NOMO-1 (cell line): ENCODE data around the gene ADK.
"Not testable (repeated sequence)": the region's sequence is repeated elsewhere in the genome, so short reads cannot be mapped to it uniquely, and the experiment has no call there.

Experiments
- DNase-seq, 2 experiments: peaks; one replicate each; lab custom pipeline; 2025; ENCODE audit not compliant: unreplicated experiment in 2 of 2; lab: John Stamatoyannopoulos, UW

ADK gene

DNA sequence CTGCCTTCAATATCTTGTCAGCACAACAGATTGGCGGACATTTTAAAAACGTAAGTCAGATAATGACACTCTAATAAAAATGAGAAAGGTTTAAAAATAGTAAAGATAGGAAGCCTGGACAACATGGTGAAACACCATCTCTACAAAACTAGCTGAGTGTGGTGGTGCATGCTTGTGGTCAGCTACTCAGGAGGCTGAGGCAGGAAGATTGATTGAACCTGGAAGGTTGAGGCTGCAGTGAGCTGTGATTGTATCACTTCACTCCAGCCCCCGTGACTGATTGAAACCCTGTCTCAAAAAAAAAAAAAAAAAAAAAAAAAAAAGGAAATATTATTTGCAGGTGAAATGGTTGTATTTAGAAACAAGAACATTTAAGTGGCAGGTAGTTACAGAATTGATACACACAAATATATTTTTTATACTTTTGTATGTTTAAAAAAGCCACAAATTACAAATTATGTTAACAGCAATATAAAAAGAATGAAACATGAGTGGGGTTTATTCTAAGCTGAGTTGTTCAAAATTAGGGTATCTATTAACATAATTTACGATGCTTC lies 141.9 kb downstream of the ADK start:
- no peak for DNase-seq

DNA sequence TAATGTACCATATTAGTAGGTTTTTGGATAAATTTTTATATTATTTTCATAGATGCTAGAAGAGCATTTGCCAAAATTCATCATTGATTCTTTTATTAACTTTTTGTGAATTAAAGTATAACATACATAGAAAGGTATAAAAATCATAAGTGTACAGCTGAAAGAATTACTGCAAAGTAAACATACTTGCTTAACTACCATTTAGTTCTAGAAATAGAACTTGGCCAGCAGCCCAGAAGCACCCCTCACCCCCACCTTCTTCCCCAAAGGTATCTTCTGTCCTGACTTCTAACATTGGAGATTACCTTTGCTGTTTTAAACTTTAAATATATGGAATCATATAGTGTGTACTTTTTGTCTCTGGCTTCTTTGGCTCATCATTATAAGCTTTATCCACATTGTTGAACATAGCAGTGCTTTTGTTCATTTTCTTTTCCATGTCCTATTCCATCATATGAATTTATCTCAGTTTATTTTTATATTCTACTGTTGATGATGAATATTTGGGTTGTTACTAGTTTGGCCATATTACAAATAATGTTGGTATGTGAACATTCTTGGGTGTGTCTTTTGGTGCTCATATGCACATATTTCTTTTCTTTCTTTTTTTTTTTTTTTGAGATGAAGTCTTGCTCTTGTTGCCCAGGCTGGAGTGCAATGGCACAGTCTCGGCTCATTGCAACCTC lies 142.8 kb downstream of the ADK start:
- no peak for DNase-seq

DNA sequence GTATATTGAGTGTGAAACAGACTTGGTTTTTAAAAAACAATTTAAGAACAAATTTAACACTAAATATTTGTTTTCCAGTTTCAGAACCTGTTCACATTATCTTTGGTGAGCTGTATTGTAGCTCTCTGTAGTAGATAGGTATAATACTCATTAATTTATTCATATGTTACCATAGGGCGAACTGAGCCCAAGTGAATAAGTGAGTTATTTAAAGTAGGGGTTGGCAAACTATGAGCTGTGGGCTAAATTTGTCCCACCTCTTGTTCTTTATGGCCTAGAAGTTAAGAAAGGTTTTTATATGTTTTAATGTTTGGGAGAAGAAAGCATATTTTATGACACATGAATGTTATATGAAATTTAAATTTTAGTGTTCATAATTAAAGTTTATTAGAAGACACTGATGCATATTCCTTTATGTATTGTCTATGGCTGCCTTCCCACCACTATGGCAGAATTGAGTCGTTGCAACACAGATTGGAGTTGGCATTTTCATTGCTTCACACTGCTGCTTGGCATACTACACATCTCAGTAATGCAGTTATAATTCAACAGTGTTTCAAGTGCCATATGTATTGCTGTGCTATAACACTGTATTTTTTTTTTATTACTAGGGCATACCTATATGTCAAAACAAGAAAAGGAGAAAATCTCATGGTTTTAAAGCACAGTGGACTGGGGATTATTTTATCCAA lies 146.5 kb downstream of the ADK start:
- no peak for DNase-seq

GRCh38 chr10:74300074-74300621 lies 149.1 kb downstream of the ADK start:
- not testable (repeated sequence) for DNase-seq

DNA sequence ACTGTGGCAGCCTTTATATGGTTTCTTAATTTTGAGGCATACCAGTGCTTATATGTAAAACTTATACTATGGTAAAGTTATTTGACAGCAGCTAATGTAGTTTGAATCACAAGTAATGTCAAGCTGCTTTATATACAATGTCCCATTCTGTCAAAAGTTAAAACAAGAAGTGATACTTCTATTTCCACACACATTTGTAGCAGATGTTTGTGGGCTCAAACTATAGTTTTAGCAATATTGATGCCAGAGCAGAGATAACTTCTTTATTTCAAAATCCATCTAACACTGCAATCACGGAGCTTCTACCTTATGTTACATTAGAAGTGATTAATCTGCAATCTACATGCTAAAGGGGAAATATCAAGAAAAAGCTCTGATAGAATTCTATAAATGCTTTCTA lies 149.6 kb downstream of the ADK start:
- peak; percentile 28 to 95 for DNase-seq

DNA sequence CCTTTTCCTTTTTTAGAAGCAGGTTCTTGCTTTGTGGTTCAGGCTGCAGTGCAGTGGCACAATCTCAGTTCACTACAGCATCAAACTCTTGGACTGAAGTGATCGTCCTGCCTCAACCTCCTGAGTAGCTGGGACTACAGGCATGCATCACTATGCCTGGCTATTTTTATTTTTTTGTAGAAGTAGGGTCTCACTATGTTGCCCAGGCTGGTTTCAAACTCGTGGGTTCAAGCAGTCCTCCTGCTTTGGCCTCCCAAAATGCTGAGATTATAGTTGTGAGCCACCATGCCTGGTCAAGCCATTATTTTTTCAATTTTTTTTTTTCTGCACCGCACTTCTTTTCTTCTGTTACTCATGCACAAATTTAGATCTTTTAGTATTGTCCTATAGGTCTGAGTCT lies 154.7 kb downstream of the ADK start:
- no peak for DNase-seq

DNA sequence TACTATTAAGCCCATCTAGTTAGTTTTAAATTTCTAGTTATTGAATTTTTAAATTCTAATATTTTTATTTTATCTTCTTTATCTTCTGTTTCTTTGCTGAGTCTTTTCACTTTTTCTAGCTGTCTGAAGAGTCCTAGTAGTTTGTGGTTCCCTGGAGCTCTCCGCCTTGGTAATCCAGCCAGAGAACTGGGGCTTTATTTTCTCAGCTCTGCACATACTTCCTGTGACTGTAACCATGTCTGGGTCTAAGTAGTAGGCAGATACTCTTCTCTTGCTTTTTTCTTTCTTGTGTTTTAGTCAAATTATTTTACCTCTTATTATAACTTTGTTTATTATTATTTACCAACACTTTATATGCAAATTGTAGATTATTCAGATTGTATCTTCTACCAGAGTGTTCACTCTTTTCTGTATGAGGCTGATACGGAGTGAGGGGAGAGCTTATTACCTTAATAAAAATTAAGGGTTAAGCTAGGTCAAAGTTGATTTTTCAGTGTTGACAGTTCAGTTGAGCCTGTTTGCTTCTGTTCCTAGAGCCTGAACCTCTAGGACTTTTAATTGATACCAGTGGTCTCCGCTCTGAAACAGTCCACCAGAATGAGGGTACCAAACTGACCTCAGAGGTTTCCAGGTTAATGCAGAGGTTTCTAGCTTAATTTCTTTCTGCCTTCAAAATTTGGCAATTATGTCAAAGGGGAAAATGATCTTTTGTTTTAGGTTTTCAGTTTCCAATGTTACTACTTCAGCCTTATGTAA lies 155.4 kb downstream of the ADK start:
- no peak for DNase-seq

- DNase-seq: no peak
These were observed 156.1 kb downstream of the ADK start for GRCh38 chr10:74307061-74307651.

DNA sequence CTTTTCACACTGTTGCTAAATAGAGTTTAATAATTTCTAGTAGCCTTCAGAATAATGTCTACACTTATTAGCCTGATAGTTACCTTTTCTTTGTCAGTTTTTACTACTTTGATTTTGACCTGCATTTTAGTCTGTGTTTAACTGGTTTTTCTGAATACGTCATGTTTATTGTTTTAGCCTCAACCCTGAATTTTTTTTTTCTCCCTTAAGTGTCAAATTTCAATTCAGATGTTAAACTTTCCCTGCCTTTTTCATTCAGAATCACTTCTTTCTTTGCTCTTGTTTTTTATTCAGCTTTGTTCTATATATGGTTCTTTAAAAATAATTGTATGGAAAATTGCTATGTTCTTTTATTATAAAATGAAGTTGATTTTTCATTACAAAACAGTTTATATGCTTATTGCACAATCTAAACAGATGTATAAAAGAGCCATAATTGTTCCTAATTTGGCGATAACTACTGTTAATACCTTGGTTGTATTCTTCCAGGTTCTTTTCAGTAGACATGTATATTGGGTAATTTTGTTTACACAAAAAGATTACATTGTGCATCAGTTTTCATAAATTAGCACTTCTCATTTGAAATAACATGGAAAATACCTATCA lies 159.7 kb downstream of the ADK start:
- no peak for DNase-seq

DNA sequence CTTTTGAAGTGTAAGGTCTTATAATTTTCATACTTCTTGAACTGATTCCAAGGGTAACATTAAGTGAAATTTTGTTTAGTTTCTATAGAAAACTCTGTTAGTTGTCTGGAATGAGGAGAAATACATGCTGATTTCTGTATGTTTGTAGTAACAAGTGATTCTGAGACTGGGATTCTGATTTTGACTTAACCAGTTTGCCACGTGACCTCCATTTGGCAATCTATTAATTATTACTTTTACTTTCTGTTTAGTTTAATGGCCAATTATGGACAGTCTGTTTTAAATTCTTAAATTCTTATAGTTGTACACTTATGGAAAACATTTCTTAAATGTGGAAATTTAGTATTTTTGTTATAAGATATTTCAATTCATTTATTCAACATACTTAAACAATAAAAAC lies 163.1 kb downstream of the ADK start:
- no peak for DNase-seq

DNA sequence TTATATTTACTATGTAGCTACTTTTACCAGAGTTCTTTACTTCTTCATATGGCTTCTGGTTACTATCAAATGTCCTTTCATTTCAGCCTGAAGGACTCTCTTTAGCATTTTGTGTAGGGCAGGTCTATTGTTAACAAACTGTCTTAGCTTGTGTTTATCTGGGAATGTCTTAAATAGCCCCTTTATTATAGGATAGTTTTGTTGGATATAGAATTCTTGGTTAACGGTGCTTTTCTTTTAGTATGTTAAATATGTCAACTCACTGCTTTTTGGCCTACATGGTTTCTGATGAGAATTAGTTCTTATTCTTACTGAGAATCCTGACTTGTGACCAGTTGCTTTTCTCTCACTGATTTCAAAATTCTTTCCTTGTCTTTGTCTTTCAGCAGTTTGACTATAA lies 169.0 kb downstream of the ADK start:
- no peak for DNase-seq

- no peak for DNase-seq
These were observed 169.7 kb downstream of the ADK start for GRCh38 chr10:74320717-74321116.

- DNase-seq: peak in 1 of 2 experiments; percentile 32
These were observed 171.1 kb downstream of the ADK start for GRCh38 chr10:74322141-74322540.

GRCh38 chr10:74322565-74322964 lies 171.5 kb downstream of the ADK start:
- no peak for DNase-seq

DNA sequence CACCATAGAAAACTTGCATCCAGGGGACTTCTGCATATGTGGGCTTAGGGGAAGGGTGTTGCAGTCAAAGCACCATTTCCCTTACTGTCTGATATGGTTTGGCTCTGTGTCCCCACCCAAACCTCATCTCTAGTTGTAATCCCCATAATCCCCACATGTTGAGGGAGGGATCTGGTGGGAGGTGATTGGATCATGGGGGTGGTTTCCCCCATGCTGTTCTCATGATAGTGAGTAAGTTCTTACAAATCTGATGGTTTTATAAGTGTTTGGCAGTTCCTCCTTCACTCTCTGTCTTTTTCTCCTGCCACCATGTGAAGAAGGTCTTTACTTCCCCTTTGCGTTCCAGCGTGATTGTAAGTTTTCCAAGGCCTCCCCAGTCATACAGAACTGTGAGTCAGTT lies 177.4 kb downstream of the ADK start:
- peak; percentile 8 to 74 for DNase-seq

DNA sequence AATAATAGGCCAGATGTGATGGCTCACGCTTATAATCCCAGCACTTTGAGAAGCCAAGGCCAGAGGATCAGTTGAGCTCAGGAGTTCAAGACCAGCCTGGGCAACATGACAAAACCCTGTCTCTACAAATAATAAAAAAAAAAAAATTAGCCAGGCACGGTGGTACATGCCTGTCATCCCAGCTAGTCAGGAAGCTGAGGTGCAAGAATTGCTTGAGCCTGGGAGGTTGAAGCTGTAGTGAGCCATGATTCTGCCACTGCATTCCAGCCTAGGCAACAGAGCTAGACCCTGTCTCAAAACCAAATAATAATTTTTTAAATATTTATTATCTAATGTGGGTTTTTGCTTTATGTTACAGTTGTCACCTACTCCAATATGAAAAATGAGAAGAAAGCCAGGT lies 178.9 kb downstream of the ADK start:
- DNase-seq: no peak

DNA sequence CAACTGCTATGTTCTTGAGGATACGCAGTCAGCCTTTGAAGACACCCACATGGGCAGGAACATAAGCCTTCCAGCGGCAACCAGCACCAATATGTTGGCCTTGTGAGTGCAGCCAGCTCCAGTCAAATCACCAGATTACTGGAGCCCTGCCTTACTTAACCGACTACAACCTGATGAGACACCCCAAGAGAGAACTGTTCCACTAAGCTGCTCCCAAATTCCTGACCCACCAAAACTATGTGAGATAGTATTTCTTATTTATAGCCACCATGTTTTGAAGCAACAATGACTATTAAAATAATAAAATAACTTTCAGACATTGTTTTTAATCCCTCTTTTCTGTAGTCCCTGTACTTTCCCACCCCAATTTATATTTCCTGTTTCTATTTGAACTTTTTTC lies 179.6 kb downstream of the ADK start:
- no peak for DNase-seq

DNA sequence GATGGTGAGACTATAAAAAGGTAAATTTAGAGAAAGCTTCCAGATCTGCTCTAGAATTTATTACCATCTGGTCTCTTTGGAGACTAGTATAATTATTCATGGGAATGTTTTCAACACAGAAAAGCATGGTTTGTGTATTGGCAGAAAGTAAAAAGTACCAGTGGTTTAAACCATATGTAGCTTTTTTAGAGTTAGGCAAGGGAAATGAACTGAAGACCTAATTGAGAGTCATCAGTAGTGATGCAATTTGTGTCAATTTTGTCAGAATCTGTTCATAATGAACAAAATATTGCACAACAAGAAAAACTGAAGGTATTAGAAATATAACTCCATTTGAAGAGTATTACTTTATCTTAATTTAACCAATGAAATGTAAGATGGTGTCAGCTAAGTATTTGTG lies 181.4 kb downstream of the ADK start:
- peak in 1 of 2 experiments; percentile 51 for DNase-seq

- DNase-seq: no peak
These were observed 182.2 kb downstream of the ADK start for GRCh38 chr10:74333174-74333573.

DNA sequence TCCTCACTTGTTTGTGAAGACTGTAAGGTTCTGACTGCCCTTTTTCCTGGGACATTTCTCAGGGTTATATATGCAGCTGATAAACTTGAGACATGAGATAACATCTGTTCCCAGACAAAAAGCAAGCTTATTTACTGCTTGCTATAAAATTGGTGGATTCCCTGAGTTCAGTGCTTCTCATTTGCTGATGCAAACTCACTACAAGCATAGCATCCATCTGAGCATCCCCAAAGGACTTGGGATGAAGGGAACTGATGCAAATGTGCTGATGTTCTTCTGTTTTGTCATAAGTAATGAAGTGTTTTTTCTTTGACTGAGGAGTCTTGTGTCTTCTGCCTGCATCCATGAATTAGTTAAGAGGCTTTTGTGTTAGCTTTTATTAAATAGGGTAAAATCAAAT lies 183.2 kb downstream of the ADK start:
- DNase-seq: no peak
